Epidermal melanocyte (primary cell): ENCODE data around the gene KIF26B.

Experiments used
- DNase-seq: peaks from one replicate; pipeline ENCODE4 v3.0.0; 2011; ENCODE audit warnings: low spot score; ENCODE audit not compliant: insufficient read length

KIF26B gene

GRCh38 chr1:245458234-245458633 lies 303.4 kb downstream of the KIF26B start:
- DNase-seq: no peak

GRCh38 chr1:245458761-245459174 lies 304.0 kb downstream of the KIF26B start:
- peak; percentile 34 for DNase-seq

GRCh38 chr1:245459621-245460020 lies 304.8 kb downstream of the KIF26B start:
- DNase-seq: no peak

- DNase-seq: no peak
Observed at GRCh38 chr1:245461681-245462080, 306.9 kb downstream of the KIF26B start.

- DNase-seq: no peak
Observed at GRCh38 chr1:245462161-245462560, 307.4 kb downstream of the KIF26B start.

- no peak for DNase-seq
Observed at GRCh38 chr1:245463392-245464165, 308.8 kb downstream of the KIF26B start.

- no peak for DNase-seq
Observed at GRCh38 chr1:245464290-245464689, 309.5 kb downstream of the KIF26B start.

- no peak for DNase-seq
Observed at GRCh38 chr1:245465666-245466065, 310.9 kb downstream of the KIF26B start.

- DNase-seq: no peak
Observed at GRCh38 chr1:245466261-245466660, 311.5 kb downstream of the KIF26B start.

GRCh38 chr1:245467804-245468203 lies 313.0 kb downstream of the KIF26B start:
- no peak for DNase-seq

- no peak for DNase-seq
Observed at GRCh38 chr1:245469006-245469405, 314.2 kb downstream of the KIF26B start.

- no peak for DNase-seq
Observed at GRCh38 chr1:245469734-245470133, 314.9 kb downstream of the KIF26B start.

GRCh38 chr1:245475126-245475525 lies 320.3 kb downstream of the KIF26B start:
- DNase-seq: no peak

GRCh38 chr1:245475961-245476516 lies 321.3 kb downstream of the KIF26B start:
- DNase-seq: no peak

GRCh38 chr1:245477941-245478340 lies 323.2 kb downstream of the KIF26B start:
- no peak for DNase-seq

GRCh38 chr1:245480393-245481120 lies 325.8 kb downstream of the KIF26B start:
- no peak for DNase-seq

GRCh38 chr1:245481261-245481660 lies 326.5 kb downstream of the KIF26B start:
- no peak for DNase-seq

- DNase-seq: no peak
Observed at GRCh38 chr1:245483247-245483646, 328.5 kb downstream of the KIF26B start.

GRCh38 chr1:245484176-245484575 lies 329.4 kb downstream of the KIF26B start:
- no peak for DNase-seq

- no peak for DNase-seq
Observed at GRCh38 chr1:245485996-245486395, 331.2 kb downstream of the KIF26B start.

GRCh38 chr1:245486775-245487470 lies 332.1 kb downstream of the KIF26B start:
- no peak for DNase-seq
